OCI-LY3 (cell line): ENCODE data around the gene SYCP1.

Experiments used
- EZH2phosphoT487 ChIP-seq: fragments of 200-600 bp; shearing (Covaris generic); IDR thresholded peaks from 2 replicates; pipeline ENCODE4 v1.6.1; 2018; ENCODE audit warnings: antibody characterized with exemption, mixed run types, low read depth
- TF ChIP-seq, protein P1 (sequence below): fragments of 200-600, 300-600 bp; sonication (generic); IDR thresholded peaks from 2 replicates; pipeline ENCODE4 v1.5.1; 2014; ENCODE audit warnings: antibody characterized with exemption, low read length, low read depth

DNA sequence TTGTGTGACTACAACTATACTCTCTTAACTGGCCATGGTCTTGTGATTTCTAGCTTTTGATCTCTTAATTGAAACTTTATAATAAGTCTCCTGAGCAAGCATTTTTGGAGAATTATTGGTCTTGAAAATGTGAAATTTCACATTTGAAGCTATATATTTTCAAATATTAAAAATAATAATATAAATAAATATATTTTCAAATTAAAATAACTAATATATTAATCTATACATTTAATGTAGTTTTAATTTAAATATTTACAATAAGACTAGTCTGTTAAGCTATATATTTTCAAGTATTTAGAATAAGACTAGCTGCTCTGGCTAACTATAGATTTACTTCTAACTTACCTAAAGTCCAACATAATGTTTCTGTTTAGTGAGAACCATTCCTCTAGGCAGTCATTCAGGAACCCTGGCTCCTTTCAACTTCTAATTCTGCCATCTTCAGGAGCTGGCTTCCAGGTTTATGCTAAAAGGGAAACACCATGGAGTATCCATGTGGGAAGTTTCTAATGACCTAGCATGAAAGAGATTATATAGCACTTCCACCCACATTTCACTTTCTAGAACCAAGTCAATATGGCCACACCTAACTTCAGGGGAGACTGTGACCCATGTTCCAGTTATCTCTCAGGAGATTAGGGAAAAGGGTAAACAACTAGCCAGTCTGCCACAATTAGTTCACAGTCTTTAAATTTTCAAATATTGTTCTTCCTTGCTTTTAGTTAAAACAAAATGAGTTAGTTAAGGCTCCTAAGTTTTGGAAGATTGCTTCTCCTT, 143.0 kb downstream of the SYCP1 start:
- TF ChIP-seq, protein P1, sequence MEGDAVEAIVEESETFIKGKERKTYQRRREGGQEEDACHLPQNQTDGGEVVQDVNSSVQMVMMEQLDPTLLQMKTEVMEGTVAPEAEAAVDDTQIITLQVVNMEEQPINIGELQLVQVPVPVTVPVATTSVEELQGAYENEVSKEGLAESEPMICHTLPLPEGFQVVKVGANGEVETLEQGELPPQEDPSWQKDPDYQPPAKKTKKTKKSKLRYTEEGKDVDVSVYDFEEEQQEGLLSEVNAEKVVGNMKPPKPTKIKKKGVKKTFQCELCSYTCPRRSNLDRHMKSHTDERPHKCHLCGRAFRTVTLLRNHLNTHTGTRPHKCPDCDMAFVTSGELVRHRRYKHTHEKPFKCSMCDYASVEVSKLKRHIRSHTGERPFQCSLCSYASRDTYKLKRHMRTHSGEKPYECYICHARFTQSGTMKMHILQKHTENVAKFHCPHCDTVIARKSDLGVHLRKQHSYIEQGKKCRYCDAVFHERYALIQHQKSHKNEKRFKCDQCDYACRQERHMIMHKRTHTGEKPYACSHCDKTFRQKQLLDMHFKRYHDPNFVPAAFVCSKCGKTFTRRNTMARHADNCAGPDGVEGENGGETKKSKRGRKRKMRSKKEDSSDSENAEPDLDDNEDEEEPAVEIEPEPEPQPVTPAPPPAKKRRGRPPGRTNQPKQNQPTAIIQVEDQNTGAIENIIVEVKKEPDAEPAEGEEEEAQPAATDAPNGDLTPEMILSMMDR, result no peak
- TF ChIP-seq EZH2phosphoT487, result no peak
